Stimulated activated effector memory CD8-positive, alpha-beta T cell treated with anti-CD3 and anti-CD28 coated beads, Interleukin-12 subunit alpha, Interleukin-12 subunit beta, amount 100 ng/mL, for 72 hours (primary cell): ENCODE data around the gene PACS1.
"Not testable (repeated sequence)": the region's sequence is repeated elsewhere in the genome, so short reads cannot be mapped to it uniquely, and the experiment has no call there.

Experiments
- ATAC-seq: fragments of 150-1000 bp; cut with Tn5 transposase; 2 replicates; pipeline ENCODE4 v1.10.0; 2021
- DNase-seq, 2 donors: peaks; one replicate each; pipeline ENCODE4 v3.0.0; 2021 to 2022; ENCODE audit warnings: low spot score in 2 of 2
- H3K27ac Mint-ChIP-seq: one replicate; pipeline ENCODE4 v1.8.0; 2022; ENCODE audit warnings: mild to moderate bottlenecking, mixed read lengths
- H3K36me3 Mint-ChIP-seq: one replicate; pipeline ENCODE4 v1.8.0; 2022; ENCODE audit warnings: mild to moderate bottlenecking, mixed read lengths
- H3K4me1 Mint-ChIP-seq: one replicate; pipeline ENCODE4 v1.8.0; 2022; ENCODE audit warnings: mixed read lengths
- H3K4me3 Mint-ChIP-seq: one replicate; pipeline ENCODE4 v1.8.0; 2022; ENCODE audit warnings: mild to moderate bottlenecking, mixed read lengths
- H3K9me3 Mint-ChIP-seq: one replicate; pipeline ENCODE4 v1.8.0; 2022; ENCODE audit warnings: mixed read lengths

PACS1 gene

GRCh38 chr11:66235141-66235540, 165.1 kb downstream of the PACS1 start:
- peaks cover 6% of the 10 kb centered on the region for H3K4me1 Mint-ChIP-seq
- no peak overlapping the region for H3K4me3 Mint-ChIP-seq
- no peaks in the 10 kb centered on the region for H3K9me3 Mint-ChIP-seq
- no peak for DNase-seq
- peaks cover 95% of the 10 kb centered on the region for H3K36me3 Mint-ChIP-seq
- no peak for ATAC-seq
- H3K27ac Mint-ChIP-seq: peak overlapping the region; percentile 83

GRCh38 chr11:66237867-66238266, 167.8 kb downstream of the PACS1 start:
- no peak for ATAC-seq
- peaks cover 93% of the 10 kb centered on the region for H3K36me3 Mint-ChIP-seq
- no peaks in the 10 kb centered on the region for H3K9me3 Mint-ChIP-seq
- no peak for DNase-seq
- no peak overlapping the region for H3K4me3 Mint-ChIP-seq
- H3K27ac Mint-ChIP-seq: peak overlapping the region; percentile 73
- no peaks in the 10 kb centered on the region for H3K4me1 Mint-ChIP-seq

GRCh38 chr11:66238786-66239413, 168.8 kb downstream of the PACS1 start:
- no peaks in the 10 kb centered on the region for H3K4me1 Mint-ChIP-seq
- H3K9me3 Mint-ChIP-seq: no peaks in the 10 kb centered on the region
- H3K36me3 Mint-ChIP-seq: peaks cover 91% of the 10 kb centered on the region
- H3K4me3 Mint-ChIP-seq: no peak overlapping the region
- ATAC-seq: no peak
- no peak for DNase-seq
- H3K27ac Mint-ChIP-seq: peak overlapping the region; percentile 73

- ATAC-seq: no peak
- Mint-ChIP-seq H3K27ac (no peak overlapping the region), H3K36me3 (peaks cover 91% of the 10 kb centered on the region), H3K9me3 (no peaks in the 10 kb centered on the region), H3K4me3 (no peak overlapping the region), H3K4me1 (no peaks in the 10 kb centered on the region)
- DNase-seq: no peak
Observed at GRCh38 chr11:66239511-66239910, 169.4 kb downstream of the PACS1 start.

GRCh38 chr11:66239998-66240780, 170.1 kb downstream of the PACS1 start:
- H3K27ac Mint-ChIP-seq: peak overlapping the region; percentile 79
- H3K9me3 Mint-ChIP-seq: no peaks in the 10 kb centered on the region
- peaks cover 91% of the 10 kb centered on the region for H3K36me3 Mint-ChIP-seq

GRCh38 chr11:66240781-66241136, 170.7 kb downstream of the PACS1 start:
- no peaks in the 10 kb centered on the region for H3K9me3 Mint-ChIP-seq
- no peaks in the 10 kb centered on the region for H3K4me1 Mint-ChIP-seq
- peaks cover 89% of the 10 kb centered on the region for H3K36me3 Mint-ChIP-seq
- no peak overlapping the region for H3K4me3 Mint-ChIP-seq
- no peak for ATAC-seq
- DNase-seq: no peak
- H3K27ac Mint-ChIP-seq: peak overlapping the region; percentile 79

More at GRCh38 chr11:66239998-66240780, 170.1 kb downstream of the PACS1 start:
- no peak for ATAC-seq
- Mint-ChIP-seq H3K4me1 (no peaks in the 10 kb centered on the region), H3K4me3 (no peak overlapping the region)
- no peak for DNase-seq

GRCh38 chr11:66242095-66242765, 172.2 kb downstream of the PACS1 start:
- DNase-seq: no peak
- no peak for ATAC-seq
- H3K4me3 Mint-ChIP-seq: no peak overlapping the region
- H3K9me3 Mint-ChIP-seq: no peaks in the 10 kb centered on the region
- H3K4me1 Mint-ChIP-seq: no peaks in the 10 kb centered on the region
- peaks cover 84% of the 10 kb centered on the region for H3K36me3 Mint-ChIP-seq
- peak overlapping the region; percentile 79 for H3K27ac Mint-ChIP-seq

- H3K27ac Mint-ChIP-seq: peak overlapping the region; percentile 92
- H3K4me1 Mint-ChIP-seq: no peaks in the 10 kb centered on the region
- H3K36me3 Mint-ChIP-seq: peaks cover 75% of the 10 kb centered on the region
- no peaks in the 10 kb centered on the region for H3K9me3 Mint-ChIP-seq
- DNase-seq (no peak), ATAC-seq (no peak)
- no peak overlapping the region for H3K4me3 Mint-ChIP-seq
Observed at GRCh38 chr11:66243782-66244535, 173.9 kb downstream of the PACS1 start.

- DNase-seq (no peak), ATAC-seq (no peak)
- H3K27ac Mint-ChIP-seq: peak overlapping the region; percentile 56
- peaks cover 45% of the 10 kb centered on the region for H3K36me3 Mint-ChIP-seq
- no peak overlapping the region for H3K4me3 Mint-ChIP-seq
- peaks cover 12% of the 10 kb centered on the region for H3K4me1 Mint-ChIP-seq
- H3K9me3 Mint-ChIP-seq: no peaks in the 10 kb centered on the region
Observed at GRCh38 chr11:66247295-66247694, 177.2 kb downstream of the PACS1 start.

GRCh38 chr11:66247801-66248200, 177.7 kb downstream of the PACS1 start:
- Mint-ChIP-seq H3K36me3 (peaks cover 45% of the 10 kb centered on the region), H3K27ac (peak overlapping the region; percentile 56), H3K4me3 (no peak overlapping the region), H3K9me3 (no peaks in the 10 kb centered on the region), H3K4me1 (peaks cover 12% of the 10 kb centered on the region)
- no peak for ATAC-seq
- DNase-seq: no peak

- peaks cover 18% of the 10 kb centered on the region for H3K4me1 Mint-ChIP-seq
- peak overlapping the region; percentile 53 for H3K27ac Mint-ChIP-seq
- ATAC-seq (no peak), DNase-seq (no peak)
- H3K36me3 Mint-ChIP-seq: peaks cover 44% of the 10 kb centered on the region
- H3K9me3 Mint-ChIP-seq: no peaks in the 10 kb centered on the region
- no peak overlapping the region for H3K4me3 Mint-ChIP-seq
Observed at GRCh38 chr11:66248903-66249302, 178.8 kb downstream of the PACS1 start.

GRCh38 chr11:66251809-66252208, 181.7 kb downstream of the PACS1 start:
- Mint-ChIP-seq H3K4me3 (no peak overlapping the region), H3K4me1 (peaks cover 28% of the 10 kb centered on the region), H3K27ac (peak overlapping the region; percentile 47), H3K9me3 (no peaks in the 10 kb centered on the region), H3K36me3 (peaks cover 29% of the 10 kb centered on the region)
- ATAC-seq (peak; percentile 37), DNase-seq (no peak)

GRCh38 chr11:66253081-66253480, 183.0 kb downstream of the PACS1 start:
- not testable (repeated sequence) for H3K4me3 Mint-ChIP-seq, ATAC-seq, H3K9me3 Mint-ChIP-seq, DNase-seq
- Mint-ChIP-seq H3K4me1 (peaks cover 31% of the 10 kb centered on the region), H3K36me3 (peaks cover 28% of the 10 kb centered on the region), H3K27ac (peak overlapping the region; percentile 47)

GRCh38 chr11:66258473-66258893, 188.4 kb downstream of the PACS1 start:
- Mint-ChIP-seq H3K9me3 (no peaks in the 10 kb centered on the region), H3K4me3 (peak overlapping the region; percentile 87)

GRCh38 chr11:66259225-66259624, 189.2 kb downstream of the PACS1 start:
- Mint-ChIP-seq H3K36me3 (peaks cover 55% of the 10 kb centered on the region), H3K4me3 (peak overlapping the region; percentile 87), H3K4me1 (peaks cover 30% of the 10 kb centered on the region), H3K9me3 (no peaks in the 10 kb centered on the region), H3K27ac (peak overlapping the region; percentile 96)
- DNase-seq (no peak), ATAC-seq (no peak)

More at GRCh38 chr11:66258473-66258893, 188.4 kb downstream of the PACS1 start:
- H3K27ac Mint-ChIP-seq: peak overlapping the region; percentile 96
- ATAC-seq: peak; percentile 2
- no peak for DNase-seq
- H3K36me3 Mint-ChIP-seq: peaks cover 56% of the 10 kb centered on the region
- H3K4me1 Mint-ChIP-seq: peaks cover 33% of the 10 kb centered on the region
